K562 (cell line): ENCODE measurements around the gene EFCAB12. TPM values are rescaled to one million over a fixed set of nuclear protein-coding genes. Genes with fewer than 3 reads are reported as not detected.
"Not testable (repeated sequence)": the region's sequence is repeated elsewhere in the genome, so short reads cannot be mapped to it uniquely, and the experiment has no call there.

Experiments used
- ATAC-seq: fragments of 200-7000 bp; cut with Tn5 transposase; 3 replicates; pipeline ENCODE4 v1.9.1; 2020; ENCODE audit warnings: moderate library complexity
- BruUV-seq: library from RNA; stranded (reverse); fragments of 400-500 nt; replicated peaks from 2 replicates; lab custom pipeline; 2021; lab: Mats Ljungman, UMichigan
- CTCF ChIA-PET: fragments of 300-600 bp; formaldehyde crosslinking; extraction: SDS; loops from one replicate; lab custom pipeline; 2021; ENCODE audit warnings: low intra/inter-chr PET ratio; lab: Yijun Ruan, JAX
- POLR2A ChIA-PET: fragments of 300-600, 350-650 bp; sonication (Branson Sonifier 250); formaldehyde crosslinking; extraction: SDS; loops from one replicate; lab custom pipeline; 2021; ENCODE audit warnings: antibody characterized with exemption, inconsistent platforms; lab: Yijun Ruan, JAX
- DNase-seq, 4 experiments: peaks; one replicate each; pipeline versions ENCODE4 v3.0.0 to v3.0.0-alpha.2; 2011 to 2018; ENCODE audit warnings: low spot score in 3 of 4, mixed read lengths in 3 of 4; ENCODE audit errors: extremely low read depth in 1 of 4
- FAIRE-seq: peaks from 2 replicates; lab custom pipeline; 2011; peaks lifted over from hg19 to GRCh38; lab: Jason Lieb, UNC
- H2AFZ ChIP-seq: 2 replicates; pipeline ENCODE4 v1.6.0; 2011; ENCODE audit warnings: low read depth, low read length, control low read depth, inconsistent platforms
- H3K27ac ChIP-seq: fragments of 200-600 bp; 3 replicates; pipeline ENCODE4 v1.8.0; 2011; ENCODE audit warnings: low read depth, mild to moderate bottlenecking, control low read depth, inconsistent platforms, low read length, moderate library complexity, mixed read lengths; ENCODE audit errors: extremely low read depth
- H3K27me3 ChIP-seq, 2 experiments: fragments of 300-600 bp in 1 of 2; 2 replicates in 1 of 2; 3 replicates in 1 of 2; pipeline versions ENCODE4 v1.6.0 to v1.8.0; 2011; ENCODE audit warnings: inconsistent platforms in 2 of 2, low read length in 2 of 2, mild to moderate bottlenecking in 1 of 2, mixed read lengths in 1 of 2, moderate library complexity in 1 of 2; ENCODE audit not compliant: control insufficient read depth in 2 of 2, insufficient read depth in 2 of 2
- H3K36me3 ChIP-seq: fragments of 300-600 bp; 3 replicates; pipeline ENCODE4 v1.8.0; 2011; ENCODE audit warnings: mild to moderate bottlenecking, low read length, inconsistent platforms; ENCODE audit not compliant: control insufficient read depth, insufficient read depth
- H3K4me1 ChIP-seq, 2 experiments: fragments of 200-600 bp in 1 of 2; replicated peaks in 1 of 2; 2 replicates in 1 of 2; 3 replicates in 1 of 2; pipeline versions ENCODE4 v1.5.1 to v1.8.0; 2011; ENCODE audit warnings: inconsistent platforms in 2 of 2, low read length in 2 of 2, mild to moderate bottlenecking in 1 of 2, mixed read lengths in 1 of 2, moderate library complexity in 1 of 2; ENCODE audit not compliant: control insufficient read depth in 2 of 2, insufficient read depth in 2 of 2
- H3K4me2 ChIP-seq: 2 replicates; pipeline ENCODE4 v1.6.1; 2011; ENCODE audit warnings: low read length, control low read depth, inconsistent platforms, mixed read lengths; ENCODE audit not compliant: insufficient read depth
- H3K4me3 ChIP-seq: fragments of 200-600 bp; sonication (generic), shearing (Covaris generic); 2 replicates; pipeline ENCODE4 v1.5.1; 2016; ENCODE audit warnings: control low read depth, inconsistent platforms
- H3K79me2 ChIP-seq: fragments of 200-600 bp; 3 replicates; pipeline ENCODE4 v1.8.0; 2011; ENCODE audit warnings: low read length, inconsistent platforms; ENCODE audit not compliant: control insufficient read depth, insufficient read depth
- H3K9ac ChIP-seq, 2 experiments: 2 replicates each; pipeline versions ENCODE4 v1.6.0 to v1.6.1; 2011; ENCODE audit warnings: low read depth in 2 of 2, low read length in 2 of 2, control low read depth in 1 of 2, inconsistent platforms in 1 of 2, mild to moderate bottlenecking in 1 of 2, mixed read lengths in 1 of 2; ENCODE audit not compliant: insufficient read depth in 1 of 2
- H3K9me1 ChIP-seq: one replicate; pipeline ENCODE4 v1.6.0; 2011; ENCODE audit warnings: inconsistent platforms, mild to moderate bottlenecking, low read length, moderate library complexity; ENCODE audit not compliant: control insufficient read depth, insufficient read depth
- H3K9me3 ChIP-seq: replicated peaks from 2 replicates; pipeline ENCODE4 v1.5.1; 2011; ENCODE audit warnings: low read depth, low read length, inconsistent platforms; ENCODE audit not compliant: control insufficient read depth, insufficient read depth
- H4K20me1 ChIP-seq: replicated peaks from 2 replicates; pipeline ENCODE4 v1.6.1; 2011; ENCODE audit warnings: low read length, inconsistent platforms, mixed read lengths; ENCODE audit not compliant: control insufficient read depth, insufficient read depth
- FOSL1 ChIP-seq: fragments of 200-800 bp; sonication (Bioruptor generic); conservative IDR thresholded peaks from 2 replicates; pipeline ENCODE4 v1.6.1; 2016; ENCODE audit warnings: missing genetic modification characterization, missing compliant biosample characterization
- WGBS: fragments of 100-300 bp; shearing (Covaris generic); methylation state at CpG from one replicate; pipeline ENCODE4 v1.1.6; 2016; ENCODE audit warnings: low coverage, mixed read lengths; ENCODE audit not compliant: insufficient coverage; ENCODE audit errors: missing lambda C conversion rate; 5-methylcytosine and 5-hydroxymethylcytosine counted together
- in situ Hi-C: fragments of 300-500 bp; cut with MboI; formaldehyde crosslinking; loops from 4 replicates; pipeline ENCODE4 v1.15.0; 2018; ENCODE audit warnings: inconsistent platforms, mixed read lengths
- intact Hi-C: fragments of 100-400 bp; cut with micrococcal nuclease; formaldehyde crosslinking; loops from 2 replicates; pipeline ENCODE4 v1.14.2; 2022
- polyA plus RNA-seq, 8 experiments: library from polyadenylated mRNA; depleted of rRNA in 4 of 8; stranded (reverse) in 5 of 8; unstranded in 3 of 8; fragments of >200 nt; fragmentation: Nextera tagmentation in 2 of 8; fragmentation: Illumina TruSeq in 1 of 8; extraction: Ambion mirVana in 2 of 8; extraction: Trizol in 1 of 8; gene quantifications; 2 replicates each; pipeline versions ENCODE4 v1.2.1 to v1.2.3, GENCODE V29; 2011 to 2014; ENCODE audit warnings: inconsistent platforms in 1 of 8, missing spikeins in 1 of 8
- total RNA-seq, 7 experiments: library from RNA; depleted of rRNA in 6 of 7; stranded (reverse); fragments of >200 nt in 6 of 7; fragmentation: Illumina TruSeq in 2 of 7; extraction: Trizol in 2 of 7; gene quantifications; 2 replicates each; pipeline versions ENCODE4 v1.2.1 to v1.2.3, GENCODE V29; 2011 to 2021; ENCODE audit warnings: low replicate concordance in 1 of 7
- TF ChIP-seq, protein P1 (sequence below): fragments of 250-450 bp; sonication (Bioruptor Pico); IDR thresholded peaks from 2 replicates; pipeline ENCODE4 v1.4.0; 2020; ENCODE audit warnings: mild to moderate bottlenecking, moderate library complexity, borderline replicate concordance

Gene EFCAB12
- total and polyA plus RNA-seq, 9 of the 15 experiments (the other 6 are each of a cell fraction or from before 2014, with no cell fraction given): 0.08 to 0.95 (median 0.56) TPM; not detected in 1

- TF ChIP-seq, protein P1, sequence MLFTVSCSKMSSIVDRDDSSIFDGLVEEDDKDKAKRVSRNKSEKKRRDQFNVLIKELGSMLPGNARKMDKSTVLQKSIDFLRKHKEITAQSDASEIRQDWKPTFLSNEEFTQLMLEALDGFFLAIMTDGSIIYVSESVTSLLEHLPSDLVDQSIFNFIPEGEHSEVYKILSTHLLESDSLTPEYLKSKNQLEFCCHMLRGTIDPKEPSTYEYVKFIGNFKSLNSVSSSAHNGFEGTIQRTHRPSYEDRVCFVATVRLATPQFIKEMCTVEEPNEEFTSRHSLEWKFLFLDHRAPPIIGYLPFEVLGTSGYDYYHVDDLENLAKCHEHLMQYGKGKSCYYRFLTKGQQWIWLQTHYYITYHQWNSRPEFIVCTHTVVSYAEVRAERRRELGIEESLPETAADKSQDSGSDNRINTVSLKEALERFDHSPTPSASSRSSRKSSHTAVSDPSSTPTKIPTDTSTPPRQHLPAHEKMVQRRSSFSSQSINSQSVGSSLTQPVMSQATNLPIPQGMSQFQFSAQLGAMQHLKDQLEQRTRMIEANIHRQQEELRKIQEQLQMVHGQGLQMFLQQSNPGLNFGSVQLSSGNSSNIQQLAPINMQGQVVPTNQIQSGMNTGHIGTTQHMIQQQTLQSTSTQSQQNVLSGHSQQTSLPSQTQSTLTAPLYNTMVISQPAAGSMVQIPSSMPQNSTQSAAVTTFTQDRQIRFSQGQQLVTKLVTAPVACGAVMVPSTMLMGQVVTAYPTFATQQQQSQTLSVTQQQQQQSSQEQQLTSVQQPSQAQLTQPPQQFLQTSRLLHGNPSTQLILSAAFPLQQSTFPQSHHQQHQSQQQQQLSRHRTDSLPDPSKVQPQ (CRISPR knock-in tag): no peak
- TF ChIP-seq, all 486 proteins: peak for 0
Observed at GRCh38 chr3:129389572-129389937, 38.9 kb downstream of the EFCAB12 start (continued).

DNA sequence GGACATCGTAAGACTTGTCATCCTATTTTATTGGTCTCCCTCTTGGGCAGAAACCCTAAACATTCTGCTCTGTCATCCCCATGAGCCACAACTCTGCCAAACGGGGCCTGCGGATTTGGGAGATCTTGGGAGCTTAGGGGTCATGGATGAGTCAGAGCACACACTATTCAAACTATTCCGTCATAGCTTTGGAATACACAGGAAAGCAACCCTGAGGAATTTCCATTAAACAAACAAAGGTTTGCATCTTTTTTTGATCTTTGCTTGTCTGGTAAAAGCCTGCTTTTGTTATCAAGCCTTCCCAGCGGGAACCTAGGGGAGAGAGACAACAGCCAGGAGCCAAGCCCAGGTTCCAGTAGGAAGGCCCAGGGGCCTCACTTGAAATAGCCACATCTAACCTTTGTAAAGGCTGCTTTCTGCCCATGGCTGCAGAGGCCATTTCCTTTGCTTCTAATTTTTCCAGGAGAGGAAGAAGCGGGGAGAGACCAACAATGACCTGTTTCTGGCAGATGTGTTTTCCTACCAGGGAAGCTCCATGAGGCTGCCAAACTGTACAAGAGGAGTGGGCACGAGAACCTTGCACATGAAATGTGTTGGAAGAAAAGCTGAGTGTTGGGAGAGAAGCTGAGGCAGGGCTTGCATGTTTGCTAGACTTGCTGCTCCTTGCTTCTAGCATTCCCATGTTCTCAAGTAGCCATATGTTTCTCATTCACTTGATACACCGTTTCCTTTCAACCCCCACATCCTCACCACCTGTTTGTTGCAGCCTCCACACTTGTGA is 39.5 kb downstream of the EFCAB12 start:
- in situ Hi-C loops (loop anchor here (25.0 kb wide), 1 partner anchor 423 kb away; no protein-coding TSS in a partner anchor), intact Hi-C loops (loop anchor here (10.0 kb wide), 1 partner anchor 216 kb away; the partner anchor contains the start of gene PLXND1)
- H4K20me1 ChIP-seq, H3K4me3 ChIP-seq, DNase-seq, H2AFZ ChIP-seq, CTCF ChIA-PET, H3K9me1 ChIP-seq, H3K4me2 ChIP-seq, ATAC-seq, H3K79me2 ChIP-seq, H3K9me3 ChIP-seq, H3K9ac ChIP-seq, BruUV-seq, H3K27ac ChIP-seq, H3K27me3 ChIP-seq, H3K4me1 ChIP-seq: not testable (repeated sequence)
- H3K36me3 ChIP-seq: peaks cover 51% of the 10 kb centered on the region; the same call in 2 of the 3 replicates
- POLR2A ChIA-PET: interaction anchor here (0.6 to 1.2 kb wide), 2 partner anchors 25 to 175 kb away, joined by 3 read pairs; no protein-coding TSS in a partner anchor
- WGBS: 81% methylated on average over 4 of the region's 8 CpGs
- peak; percentile 45 for TF ChIP-seq FOSL1 (tag)
- peak; percentile 32 for FAIRE-seq
